Body of pancreas (tissue), 4 donors: ENCODE measurements around the gene ELP1.

Experiments used
- POLR2A ChIP-seq, 3 donors: fragments of 450-650 bp; IDR thresholded peaks; one replicate each; pipeline ENCODE4 v1.6.1; 2016; ENCODE audit warnings: antibody characterized with exemption in 3 of 3, mild to moderate bottlenecking in 2 of 3
- TF ChIP-seq, protein P1 (sequence below), 7 experiments: fragments of 450-650 bp in 4 of 7; fragments of 200-600 bp in 3 of 7; sonication (generic) in 3 of 7; IDR thresholded peaks; one replicate each; pipeline ENCODE4 v1.5.1; 2016 to 2019; ENCODE audit warnings: antibody characterized with exemption in 7 of 7

DNA sequence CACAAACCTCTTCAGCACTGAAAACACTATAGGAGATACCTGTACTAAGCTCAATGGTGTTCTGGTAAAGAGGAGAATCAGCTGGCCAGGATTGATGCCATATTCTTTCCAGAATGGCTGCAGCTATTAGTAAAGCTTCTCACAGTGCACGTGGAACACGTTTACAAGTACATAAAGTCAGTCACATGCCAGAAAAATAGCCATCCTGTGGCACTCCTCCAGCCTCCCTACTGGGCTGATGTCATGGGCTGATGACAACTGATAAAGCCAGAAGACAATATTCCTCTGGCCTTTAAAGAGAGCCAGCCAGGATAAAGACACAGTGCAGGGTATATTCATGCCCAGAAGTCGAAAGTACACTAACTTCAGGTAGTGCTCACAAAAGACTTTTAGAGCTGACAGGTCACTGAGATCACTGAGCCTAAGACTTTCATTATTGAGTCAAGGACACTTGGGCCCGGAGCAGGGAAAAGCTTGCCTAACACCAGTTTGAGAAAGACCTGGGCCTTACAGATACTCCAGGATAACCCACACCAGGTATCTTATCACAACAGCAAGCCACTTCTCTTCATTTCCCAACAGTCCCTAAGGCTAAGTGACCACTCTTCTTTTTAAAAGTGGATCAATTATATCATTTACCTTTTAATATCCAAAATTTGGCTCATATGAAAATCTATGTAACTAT is 29.7 kb upstream of the ELP1 start:
- TF ChIP-seq, protein P1, sequence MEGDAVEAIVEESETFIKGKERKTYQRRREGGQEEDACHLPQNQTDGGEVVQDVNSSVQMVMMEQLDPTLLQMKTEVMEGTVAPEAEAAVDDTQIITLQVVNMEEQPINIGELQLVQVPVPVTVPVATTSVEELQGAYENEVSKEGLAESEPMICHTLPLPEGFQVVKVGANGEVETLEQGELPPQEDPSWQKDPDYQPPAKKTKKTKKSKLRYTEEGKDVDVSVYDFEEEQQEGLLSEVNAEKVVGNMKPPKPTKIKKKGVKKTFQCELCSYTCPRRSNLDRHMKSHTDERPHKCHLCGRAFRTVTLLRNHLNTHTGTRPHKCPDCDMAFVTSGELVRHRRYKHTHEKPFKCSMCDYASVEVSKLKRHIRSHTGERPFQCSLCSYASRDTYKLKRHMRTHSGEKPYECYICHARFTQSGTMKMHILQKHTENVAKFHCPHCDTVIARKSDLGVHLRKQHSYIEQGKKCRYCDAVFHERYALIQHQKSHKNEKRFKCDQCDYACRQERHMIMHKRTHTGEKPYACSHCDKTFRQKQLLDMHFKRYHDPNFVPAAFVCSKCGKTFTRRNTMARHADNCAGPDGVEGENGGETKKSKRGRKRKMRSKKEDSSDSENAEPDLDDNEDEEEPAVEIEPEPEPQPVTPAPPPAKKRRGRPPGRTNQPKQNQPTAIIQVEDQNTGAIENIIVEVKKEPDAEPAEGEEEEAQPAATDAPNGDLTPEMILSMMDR (IDR thresholded peaks at IDR 0.05), result no peak
- no peak for TF ChIP-seq POLR2A (IDR thresholded peaks at IDR 0.05)
